VCaP (cell line): ENCODE results near the gene USPL1.

Source experiments
- H3K27ac ChIP-seq: fragments of 450-650 bp; 2 replicates; pipeline ENCODE4 v1.5.1; 2017
- TF ChIP-seq, protein P1 (sequence below): fragments of 450-650 bp; conservative IDR thresholded peaks from 2 replicates; pipeline ENCODE4 v1.5.1; 2017; ENCODE audit warnings: mild to moderate bottlenecking, moderate library complexity

The USPL1 gene

DNA sequence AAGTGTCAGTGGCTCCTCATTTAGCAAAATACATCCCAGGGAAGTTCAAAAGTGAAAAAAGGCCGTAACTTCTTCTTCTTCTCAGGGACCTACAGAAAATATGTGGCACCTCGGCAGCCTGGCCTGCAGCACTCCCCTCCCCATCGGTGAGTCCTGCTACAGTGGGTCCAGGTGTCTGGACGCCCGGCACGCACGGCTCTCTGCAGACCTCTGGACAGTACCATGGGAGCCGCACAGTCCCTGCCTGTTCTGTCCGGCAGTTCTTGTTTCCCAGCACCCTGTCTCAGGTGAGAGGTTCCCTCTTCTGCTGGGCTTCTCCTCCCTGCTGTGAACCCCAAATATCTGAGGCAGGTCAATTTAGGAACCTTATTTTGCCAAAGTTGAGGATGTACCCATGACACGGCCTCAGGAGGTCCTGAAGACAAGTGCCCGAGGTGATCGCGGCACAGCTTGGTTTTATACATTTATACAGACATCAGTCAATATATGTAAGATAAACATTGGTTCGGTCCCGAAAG lies 80.8 kb downstream of the USPL1 start:
- H3K27ac ChIP-seq = no peak overlapping the region
- TF ChIP-seq, protein P1, sequence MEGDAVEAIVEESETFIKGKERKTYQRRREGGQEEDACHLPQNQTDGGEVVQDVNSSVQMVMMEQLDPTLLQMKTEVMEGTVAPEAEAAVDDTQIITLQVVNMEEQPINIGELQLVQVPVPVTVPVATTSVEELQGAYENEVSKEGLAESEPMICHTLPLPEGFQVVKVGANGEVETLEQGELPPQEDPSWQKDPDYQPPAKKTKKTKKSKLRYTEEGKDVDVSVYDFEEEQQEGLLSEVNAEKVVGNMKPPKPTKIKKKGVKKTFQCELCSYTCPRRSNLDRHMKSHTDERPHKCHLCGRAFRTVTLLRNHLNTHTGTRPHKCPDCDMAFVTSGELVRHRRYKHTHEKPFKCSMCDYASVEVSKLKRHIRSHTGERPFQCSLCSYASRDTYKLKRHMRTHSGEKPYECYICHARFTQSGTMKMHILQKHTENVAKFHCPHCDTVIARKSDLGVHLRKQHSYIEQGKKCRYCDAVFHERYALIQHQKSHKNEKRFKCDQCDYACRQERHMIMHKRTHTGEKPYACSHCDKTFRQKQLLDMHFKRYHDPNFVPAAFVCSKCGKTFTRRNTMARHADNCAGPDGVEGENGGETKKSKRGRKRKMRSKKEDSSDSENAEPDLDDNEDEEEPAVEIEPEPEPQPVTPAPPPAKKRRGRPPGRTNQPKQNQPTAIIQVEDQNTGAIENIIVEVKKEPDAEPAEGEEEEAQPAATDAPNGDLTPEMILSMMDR = no peak

DNA sequence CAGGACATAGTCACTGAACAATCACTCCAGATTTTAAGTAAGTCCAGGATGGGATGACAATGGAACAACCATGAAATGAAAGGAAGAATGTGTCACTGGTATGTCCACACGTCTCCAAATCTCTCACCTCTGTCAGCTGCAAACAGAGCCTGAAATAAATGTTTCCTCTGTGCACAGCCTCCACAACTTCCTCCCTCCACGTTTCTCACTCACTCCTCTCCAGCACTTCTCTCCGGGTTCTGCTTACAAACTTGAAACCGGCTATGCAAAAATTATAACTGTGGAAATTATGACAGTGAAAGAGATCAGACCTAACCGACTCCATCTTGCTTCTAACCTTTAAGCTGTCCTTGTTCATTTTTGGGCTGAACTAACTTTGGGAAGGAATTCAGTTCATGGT lies 82.6 kb downstream of the USPL1 start:
- TF ChIP-seq, protein P1 = no peak
- H3K27ac ChIP-seq = no peak overlapping the region

DNA sequence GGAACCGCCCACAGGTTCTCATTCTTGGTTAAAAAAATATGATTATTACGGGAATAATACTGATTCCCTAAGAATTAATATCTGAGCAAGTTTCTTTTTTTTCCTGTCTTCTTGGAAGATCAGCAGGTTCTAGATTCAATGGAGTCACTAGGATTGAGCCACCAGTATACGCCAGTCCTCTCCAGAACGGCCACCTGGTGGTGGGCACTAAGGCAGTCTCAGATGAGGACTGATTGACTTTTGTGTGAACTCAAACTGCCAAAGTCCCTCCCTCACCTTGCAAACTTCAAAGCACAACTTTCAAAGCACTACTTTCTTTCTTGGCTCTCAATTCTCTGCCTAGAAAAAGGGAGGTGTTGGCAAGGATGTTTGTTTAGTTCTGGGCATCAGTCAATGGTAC lies 84.3 kb downstream of the USPL1 start:
- TF ChIP-seq, protein P1 = no peak
- no peak overlapping the region for H3K27ac ChIP-seq

DNA sequence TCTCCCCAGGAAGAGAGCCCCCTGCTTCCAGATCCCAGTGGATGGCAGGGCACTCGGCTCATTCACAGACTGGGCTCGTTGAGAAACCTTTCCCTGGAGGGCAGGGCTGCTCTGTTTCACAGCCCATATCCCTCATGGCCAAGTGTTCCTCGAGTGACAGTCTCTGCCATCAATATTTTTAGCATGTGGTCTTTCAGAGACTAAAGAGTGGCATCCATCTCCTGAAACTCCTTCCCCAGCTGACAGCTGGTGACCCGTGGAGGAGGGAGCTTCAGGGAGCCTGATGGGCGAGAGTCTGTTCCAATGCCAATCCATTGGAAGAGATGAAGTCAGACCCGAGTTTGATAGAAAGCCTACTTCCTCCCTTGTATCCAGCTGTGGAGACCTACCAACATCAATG lies 86.9 kb downstream of the USPL1 start:
- H3K27ac ChIP-seq = no peak overlapping the region
- TF ChIP-seq, protein P1 = no peak

DNA sequence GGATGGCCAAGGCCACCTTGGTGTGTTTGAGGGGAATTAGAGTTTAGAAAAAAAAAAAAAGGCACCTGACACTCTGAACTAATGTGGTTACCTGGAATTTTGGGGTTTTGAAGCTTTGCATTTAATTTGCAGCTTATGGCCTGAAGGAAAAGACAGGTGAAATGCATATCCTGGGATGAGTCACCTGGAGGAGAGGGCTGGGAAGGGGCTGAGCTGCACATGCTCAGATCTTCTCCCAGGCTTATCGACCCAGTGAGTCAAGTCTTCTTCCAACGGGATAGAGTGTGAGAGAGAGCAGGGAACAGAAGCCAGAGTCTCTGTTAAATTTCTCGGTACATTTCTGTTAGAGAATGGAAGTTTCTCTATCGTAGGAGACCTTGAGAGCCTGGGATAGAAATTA lies 88.0 kb downstream of the USPL1 start:
- TF ChIP-seq, protein P1 = no peak
- no peak overlapping the region for H3K27ac ChIP-seq

DNA sequence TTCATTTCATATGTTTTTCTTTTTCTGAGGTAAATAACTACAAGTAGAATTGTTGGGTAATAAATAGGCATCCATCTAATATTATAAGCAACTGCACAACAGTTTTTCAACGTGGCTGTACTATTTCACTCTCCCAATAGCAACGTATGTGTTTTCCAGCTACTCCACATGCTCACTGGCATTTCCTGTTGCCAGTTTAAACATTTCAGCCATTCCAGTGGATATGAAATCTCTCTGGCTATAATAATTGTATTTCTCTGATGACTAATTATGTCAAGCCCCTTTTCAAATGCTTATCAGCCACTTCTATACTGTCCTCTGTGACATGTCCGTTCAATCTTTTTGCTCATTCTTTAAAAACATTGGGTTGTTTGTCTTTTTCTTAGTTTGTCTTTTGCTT lies 90.8 kb downstream of the USPL1 start:
- TF ChIP-seq, protein P1 = no peak
- no peak overlapping the region for H3K27ac ChIP-seq
